Activated T-helper 9 cell treated with anti-CD3 and anti-CD28 coated beads, Interleukin-2, amount 50 U/mL, for 16 hours (primary cell): ENCODE data around the gene KLHL22.
"Not testable (repeated sequence)": the region's sequence is repeated elsewhere in the genome, so short reads cannot be mapped to it uniquely, and the experiment has no call there.

Experiments used
- DNase-seq: peaks from one replicate; pipeline ENCODE4 v3.0.0-alpha.2; 2020; ENCODE audit warnings: low read depth

The KLHL22 gene

DNA sequence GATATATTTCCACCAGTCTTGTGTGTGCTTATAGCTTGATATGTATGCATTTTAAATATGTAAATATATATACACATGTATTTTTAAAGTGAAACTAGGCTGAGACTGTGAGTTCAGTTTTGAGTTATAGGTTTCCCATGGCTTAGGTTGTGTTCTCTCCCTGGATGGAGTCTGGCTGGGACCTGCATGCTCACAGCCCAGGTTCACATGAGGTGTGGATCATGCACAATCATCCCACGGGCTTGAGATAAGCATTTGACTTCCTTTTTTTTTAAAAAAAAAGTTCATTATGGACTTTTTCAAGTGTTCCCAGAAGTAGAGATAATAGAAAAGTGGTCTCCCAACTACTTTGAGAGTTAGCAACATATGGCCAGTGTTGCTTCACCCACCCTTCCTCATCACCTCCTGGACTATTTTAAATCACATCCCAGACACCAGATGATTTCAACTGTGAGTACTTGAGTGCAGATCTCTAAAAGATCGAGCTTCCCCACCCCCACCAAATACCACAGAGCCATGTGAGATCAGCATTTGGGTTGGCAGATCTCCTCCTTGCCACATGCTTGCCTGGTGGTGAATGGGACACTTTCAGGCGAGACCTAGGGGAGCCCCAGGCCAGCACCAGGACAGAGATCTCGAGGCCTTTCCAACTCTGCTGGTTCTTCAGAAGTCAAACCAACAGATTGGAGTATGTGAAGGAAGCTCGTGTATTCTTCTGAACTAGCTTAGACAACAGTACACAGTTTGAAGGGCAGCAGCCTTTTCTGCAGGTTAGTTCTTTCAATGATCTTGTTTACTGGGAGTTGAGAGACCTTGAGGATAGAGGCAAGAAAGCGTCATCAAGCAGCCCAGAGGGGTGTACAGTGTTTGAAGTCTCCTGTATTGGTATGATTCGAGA, 27.7 kb upstream of the KLHL22 start:
- no peak for DNase-seq

DNA sequence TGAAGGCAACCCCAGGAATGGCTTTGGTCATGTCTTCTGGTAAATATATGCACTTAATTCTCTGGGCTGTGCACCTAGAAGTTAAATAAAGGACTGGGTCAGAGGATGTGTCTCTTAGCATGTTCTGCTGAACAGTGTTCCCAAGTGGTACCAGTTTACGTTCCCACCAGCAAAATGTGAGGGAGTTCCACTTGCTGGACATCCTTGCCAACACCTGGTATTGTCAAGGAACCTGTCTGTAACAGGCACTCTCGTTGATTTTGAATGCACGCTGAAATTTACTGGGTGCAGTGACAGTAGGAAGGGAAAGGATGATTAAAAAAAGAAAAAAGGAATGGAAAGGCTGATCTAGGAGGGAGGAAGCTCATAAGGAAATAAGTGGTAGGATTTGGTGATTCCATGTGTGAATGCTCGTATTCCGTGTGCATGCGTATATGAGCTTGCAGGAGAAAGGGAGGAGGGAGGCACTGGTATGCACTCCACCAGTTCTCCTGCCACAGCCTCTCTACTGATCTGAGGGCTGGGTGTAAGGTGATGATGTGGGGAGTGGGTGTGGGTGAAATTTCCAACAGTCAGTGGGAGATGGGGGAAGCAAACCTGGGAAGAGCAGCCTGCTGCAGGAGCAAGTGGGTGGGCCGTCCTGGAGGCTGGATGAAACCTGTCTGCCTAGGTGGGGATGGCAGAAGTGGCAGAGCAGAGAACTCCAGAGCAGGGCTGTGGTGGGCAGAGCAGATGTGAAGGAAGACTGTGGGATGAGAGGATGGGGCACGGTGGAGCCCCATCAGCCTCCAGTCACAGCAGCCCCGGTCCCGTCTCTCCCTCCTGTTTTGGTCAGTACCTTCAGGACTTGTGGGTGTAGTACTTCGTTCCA, 26.8 kb upstream of the KLHL22 start:
- DNase-seq = no peak

DNA sequence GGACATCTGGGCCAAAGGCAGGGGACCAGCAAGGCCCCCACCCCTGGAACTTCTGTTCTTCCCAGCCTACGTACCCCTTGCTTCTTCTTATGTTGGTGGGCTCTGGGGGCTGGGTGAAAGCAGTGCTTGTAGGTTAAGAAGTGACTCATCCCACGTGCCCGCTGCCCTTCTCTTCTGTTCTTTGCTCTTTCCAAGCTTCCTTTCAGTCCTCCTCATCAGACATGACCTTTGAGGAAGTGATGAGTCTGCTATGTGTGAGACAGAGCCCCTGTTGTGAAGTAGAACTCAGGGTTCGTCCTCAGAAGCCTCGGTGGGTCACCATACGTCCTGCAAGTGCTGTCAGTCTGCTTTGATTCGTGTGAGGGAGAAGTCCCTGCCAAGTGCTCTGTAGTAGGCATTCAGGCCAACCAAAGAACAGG, 24.5 kb upstream of the KLHL22 start:
- no peak for DNase-seq

DNA sequence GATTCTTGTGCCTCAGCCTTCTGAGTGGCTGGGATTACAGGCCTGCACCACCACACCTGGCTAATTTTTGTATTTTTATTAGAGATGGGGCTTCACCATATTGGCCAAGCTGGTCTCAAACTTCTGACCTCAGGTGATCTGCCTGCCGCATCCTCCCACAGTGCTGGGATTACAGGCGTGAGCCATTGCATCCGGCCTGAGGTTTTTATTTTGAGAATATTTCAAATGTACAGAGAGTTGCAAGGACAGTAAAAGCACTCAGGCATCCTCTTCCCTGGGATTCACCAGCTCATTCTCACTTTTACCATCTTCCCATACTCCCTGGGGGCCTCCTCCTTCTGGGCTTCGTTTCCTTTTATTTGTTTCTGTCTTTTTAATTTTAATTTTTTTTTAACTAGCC, 24.0 kb upstream of the KLHL22 start:
- DNase-seq = no peak

DNA sequence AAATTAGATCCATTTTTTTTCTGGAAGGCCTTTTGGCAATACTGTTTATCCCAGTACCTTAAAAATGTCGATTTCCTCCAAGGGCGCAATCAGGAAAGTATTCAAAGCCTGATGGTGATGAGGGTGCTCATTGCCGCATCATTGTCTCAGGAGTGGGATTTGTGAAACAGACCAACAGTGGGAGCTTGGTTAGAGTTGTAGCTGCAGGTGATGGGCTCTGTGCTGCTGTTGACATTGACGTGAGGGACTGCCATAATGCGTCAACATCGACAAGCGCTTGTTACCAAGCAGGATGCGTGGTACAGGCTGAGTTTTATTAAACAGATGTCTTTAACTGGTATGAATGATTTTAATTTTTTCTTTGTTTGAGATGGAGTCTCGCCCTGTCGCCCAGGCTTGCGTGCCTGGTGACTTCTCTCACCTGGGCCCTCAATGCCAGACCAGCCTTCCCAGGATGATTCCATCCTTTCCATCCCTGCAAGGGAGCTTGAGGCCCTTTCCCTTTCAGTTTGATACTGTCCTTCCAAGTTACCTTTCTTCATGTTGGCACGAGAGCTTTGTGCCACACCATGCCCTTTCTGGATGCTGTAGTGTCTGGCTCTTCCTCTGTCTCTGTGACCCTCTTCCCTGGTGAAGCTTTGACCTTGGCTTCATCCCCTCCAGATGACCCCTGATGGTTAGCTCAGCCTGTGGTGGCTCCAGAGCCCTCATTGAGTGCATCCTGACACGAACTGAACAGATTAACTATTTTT, 22.4 kb upstream of the KLHL22 start:
- no peak for DNase-seq

DNA sequence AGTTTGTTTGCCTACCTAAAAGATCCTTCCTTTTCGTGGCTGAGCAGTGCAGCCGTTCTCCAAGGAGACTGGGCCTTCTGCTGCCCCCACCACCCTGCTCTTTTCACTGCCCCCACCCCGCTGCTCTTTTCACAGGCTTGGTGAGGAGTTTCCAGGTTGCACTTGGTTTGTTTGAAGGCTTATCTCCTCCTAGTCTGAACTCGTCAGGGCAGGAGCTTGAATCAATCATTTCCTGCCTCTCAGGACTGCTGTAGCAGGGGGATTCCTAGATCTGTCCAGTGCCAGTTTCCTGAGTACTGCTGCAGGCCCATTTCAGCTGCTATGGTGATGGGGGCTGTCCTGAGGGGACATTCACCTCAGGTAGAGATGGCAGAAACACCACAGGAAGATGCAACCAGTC, 21.8 kb upstream of the KLHL22 start:
- no peak for DNase-seq

DNA sequence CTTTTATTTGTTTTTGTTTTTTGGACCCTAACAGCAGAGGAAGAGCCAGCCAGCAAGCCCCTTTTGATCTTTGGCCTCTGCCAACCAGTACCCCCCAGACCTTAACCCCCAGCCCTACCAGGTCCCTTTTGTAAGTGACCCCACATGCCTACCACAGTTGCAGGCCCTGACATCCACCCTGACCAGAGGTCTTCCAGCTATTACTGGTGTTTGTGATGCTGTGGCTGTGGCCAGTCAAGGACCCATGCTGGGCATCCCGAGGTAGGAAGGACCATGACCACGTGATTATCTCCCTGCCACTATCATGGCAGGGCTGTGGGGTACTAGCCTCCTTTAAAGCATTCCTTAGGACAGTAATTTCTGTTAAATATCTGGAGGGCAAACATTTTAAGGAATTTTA, 20.8 kb upstream of the KLHL22 start:
- no peak for DNase-seq

DNA sequence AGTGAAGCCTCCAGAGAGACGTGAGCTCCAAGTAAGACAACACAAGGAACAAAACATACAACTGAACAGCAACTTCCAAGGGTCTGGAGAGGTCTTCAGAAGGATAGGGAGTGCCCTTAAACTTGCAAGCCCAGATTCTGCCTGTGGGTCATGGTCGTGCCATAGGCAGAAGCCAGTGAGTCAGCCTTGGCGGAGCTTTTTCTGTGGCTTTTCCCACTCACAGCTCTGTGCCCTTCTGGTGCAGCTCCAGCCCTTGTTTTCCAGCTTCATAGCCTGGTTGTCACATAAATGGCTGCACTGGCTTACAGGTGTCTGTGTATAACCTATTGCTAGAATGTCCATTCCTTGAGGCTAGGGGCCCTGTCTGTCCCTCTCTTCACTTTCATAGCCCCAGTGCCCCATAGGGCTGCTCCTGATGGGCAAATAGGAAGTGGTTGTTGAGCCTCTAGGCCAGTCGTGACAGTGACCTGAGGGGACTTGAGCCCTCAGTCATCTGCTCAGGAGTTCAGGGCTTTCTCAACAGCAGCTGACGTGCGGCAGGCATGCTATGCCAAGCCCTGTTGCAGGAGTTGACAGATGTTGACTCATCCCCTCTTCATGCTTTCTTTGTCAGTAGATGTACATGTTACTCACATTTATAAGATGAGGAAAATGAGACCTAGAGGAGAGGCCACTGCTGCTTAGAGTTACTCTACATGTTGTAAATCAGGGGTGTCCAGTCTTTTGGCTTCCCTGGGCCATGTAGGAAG, 19.2 kb upstream of the KLHL22 start:
- no peak for DNase-seq

DNA sequence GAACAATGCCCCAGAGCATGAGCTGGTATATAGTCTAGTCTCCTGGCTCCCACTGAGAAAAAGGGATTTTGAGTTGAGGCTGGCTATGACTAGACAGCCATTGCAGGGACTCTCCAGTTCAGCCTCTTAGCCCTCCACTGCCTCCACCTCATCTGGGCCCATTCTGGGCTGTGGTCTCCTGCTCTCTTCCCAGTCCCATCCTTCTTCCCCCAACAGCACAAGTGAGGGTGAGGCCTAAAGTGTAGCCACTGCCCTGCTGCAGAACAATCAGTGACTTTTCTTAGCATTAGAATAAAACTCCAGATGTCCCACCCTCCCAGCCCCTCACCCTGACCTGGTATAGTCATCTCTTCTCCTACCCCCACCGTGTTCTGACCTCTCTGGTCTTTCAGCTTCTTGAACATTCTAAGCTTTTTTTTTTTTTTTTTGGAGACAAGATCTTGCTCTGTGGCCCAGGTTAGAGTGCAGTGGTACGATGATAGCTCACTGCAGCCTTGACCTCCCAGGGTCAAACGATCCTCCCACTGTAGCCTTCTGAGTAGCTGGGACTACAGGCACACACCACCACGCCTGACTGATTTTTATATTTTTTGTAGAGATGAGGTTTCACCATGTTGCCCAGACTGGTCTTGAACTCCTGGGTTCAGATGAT, 16.1 kb upstream of the KLHL22 start:
- no peak for DNase-seq

DNA sequence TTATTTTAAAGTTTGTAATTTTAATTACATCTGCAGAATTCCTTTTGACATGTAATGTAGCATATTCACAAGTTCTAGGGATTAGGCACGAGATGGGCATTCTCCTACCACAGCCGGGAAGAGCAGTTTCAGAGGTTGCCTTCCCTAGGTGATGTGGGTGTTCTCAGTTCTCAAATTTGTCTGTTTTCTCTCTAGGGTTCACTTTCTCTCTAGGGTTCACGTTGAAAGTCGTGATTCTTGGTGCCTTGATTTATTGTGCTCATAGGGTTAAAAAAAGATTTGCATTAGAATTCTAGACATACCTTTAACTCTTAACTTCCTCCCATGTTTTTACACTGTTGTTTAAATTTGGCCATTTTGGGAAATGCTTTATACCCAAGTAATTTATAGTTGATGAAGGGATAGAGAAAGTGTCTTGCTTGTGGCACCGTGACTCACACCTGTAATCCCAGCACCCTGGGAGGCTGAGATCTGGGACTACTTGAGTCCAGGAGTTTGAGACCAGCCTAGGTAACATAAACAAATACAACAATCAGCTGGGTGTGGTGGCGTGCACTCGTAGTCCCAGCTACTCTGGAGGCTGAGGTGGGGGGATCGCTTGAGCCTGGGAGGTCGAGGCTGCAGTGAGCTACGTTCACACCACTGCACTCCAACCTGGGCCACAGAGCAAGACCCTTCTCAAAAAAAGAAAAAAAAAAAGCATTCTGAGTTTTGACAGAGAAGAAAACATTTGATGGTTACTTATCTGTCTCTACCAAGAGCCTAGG, 15.4 kb upstream of the KLHL22 start:
- no peak for DNase-seq

DNA sequence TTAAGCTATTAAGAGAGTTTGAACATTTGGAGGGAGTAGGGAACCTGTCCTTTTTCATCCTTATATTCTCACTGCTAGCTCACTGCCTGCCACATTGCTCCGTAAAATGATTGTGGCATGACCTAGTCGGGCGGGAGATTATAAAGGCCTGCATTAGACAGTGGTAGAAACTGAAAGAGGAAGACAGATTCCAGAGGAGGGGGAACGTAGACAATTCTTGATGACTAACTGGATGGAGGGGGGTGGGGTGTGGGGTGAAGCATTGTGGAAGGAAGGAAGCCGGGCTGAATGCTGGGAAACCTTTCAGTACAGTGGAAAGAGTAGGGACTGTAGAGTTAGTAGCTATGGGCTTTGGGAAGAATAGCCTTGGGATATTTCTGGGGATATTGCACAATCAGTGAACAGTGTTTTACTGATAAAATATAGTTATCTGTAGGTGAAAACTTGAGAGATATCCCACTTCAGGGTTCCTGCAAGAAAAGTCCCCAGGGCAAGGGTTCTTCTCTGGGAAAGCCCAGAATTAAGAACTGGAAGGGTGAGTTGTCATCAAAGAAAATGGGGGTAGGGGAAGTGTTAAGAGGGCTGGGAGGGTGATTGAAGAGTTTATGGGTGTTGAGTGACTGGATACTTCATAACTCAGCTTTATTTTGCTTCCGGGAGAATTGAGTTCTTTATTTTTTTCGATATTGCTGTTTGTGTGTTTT, 13.9 kb upstream of the KLHL22 start:
- DNase-seq = peak; percentile 38

DNA sequence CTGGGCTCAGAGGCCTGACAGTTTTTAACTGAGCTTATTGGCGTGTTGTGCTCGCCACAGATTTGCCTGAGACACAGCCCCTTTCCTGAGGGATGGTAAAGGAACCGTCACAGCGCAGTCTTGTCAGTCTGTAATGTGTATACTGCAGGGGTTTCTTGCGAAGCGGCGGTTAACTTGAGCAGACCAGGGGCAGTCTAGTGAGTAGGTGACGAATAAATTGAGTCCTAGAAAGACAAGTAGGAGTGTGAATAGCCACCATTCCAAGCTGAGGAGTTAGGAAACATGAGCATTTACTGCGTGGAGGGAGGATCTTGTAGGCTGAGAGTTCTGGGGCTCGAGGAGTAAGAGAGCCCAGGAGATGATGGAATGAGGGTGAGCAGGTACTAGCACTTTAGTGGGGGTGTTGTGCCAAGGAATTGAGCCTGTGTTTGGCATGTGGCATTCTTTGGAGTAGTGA, 13.2 kb upstream of the KLHL22 start:
- DNase-seq = no peak

DNA sequence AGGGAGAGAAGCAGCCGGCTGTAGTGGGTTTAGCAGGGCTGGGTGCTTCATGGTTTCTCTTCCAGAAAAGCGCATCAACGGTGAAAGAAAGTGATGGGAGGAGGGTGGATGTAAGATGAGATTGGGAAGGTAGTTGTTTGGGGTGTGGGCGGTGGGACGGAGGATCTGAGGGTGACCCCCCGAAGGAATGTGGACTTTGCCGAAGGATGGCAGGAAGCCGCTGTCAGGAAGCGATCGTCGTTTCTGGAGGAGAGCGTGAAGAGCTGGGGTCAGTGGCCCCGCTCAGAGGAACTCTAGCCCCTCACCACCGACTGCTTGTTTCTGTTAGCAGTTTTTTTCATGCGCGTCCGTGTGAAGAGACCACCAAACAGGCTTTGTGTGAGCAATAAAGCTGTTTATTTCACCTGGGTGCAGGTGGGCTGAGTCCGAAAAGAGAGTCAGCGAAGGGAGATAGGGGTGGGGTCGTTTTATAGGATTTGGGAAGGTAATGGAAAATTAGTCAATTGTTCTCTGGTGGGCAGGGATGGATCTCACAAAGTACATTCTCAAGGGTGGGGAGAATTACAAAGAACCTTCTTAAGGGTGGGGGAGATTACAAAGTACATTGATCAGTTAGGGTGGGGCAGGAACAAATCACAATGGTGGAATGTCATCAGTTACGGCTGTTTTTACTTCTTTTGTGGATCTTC, 12.6 kb upstream of the KLHL22 start:
- DNase-seq = not testable (repeated sequence)

DNA sequence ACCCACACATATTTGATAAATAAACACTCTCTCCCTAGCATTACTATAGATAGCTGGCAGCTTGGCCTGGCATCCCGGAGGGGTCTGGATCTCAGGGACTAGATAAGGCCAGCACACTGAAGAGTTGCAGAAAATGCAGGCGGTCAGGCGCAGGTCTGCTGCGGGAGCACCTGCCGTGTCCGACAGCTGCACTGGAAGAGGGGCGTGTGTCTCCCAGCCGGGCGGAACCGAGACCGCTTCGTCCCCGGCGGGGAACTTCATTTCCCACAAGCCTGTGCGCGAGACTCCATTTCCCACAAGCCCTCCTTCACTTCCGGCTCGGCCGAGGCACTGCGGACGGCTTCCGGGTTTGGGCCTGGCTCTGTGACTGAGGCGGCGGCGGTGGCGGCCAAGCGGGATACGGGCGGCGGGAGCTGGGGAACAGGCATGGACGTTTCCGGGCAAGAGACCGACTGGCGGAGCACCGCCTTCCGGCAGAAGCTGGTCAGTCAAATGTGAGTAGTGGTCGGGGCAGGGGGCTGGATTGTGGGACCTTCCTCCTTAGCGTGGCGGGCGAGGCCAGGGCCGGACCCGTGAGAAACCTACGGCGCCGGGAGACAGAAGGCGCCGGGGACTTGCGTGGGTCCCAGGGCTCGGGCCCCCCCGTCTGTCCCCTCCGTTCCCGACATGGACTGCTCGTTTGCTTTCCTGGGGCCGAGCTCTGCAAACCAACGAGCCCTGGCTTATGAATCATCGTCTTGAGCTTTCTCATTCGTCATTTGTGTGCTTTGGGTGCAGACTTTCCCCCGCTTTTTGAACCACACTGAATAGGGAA, 11.9 kb upstream of the KLHL22 start, which contains the start of gene MED15:
Gene MED15 (plus strand): TSS at position 358 of the 814 bp plus-strand sequence. CDS start 69 bp downstream, at position 427.
- peak; percentile 82 for DNase-seq

DNA sequence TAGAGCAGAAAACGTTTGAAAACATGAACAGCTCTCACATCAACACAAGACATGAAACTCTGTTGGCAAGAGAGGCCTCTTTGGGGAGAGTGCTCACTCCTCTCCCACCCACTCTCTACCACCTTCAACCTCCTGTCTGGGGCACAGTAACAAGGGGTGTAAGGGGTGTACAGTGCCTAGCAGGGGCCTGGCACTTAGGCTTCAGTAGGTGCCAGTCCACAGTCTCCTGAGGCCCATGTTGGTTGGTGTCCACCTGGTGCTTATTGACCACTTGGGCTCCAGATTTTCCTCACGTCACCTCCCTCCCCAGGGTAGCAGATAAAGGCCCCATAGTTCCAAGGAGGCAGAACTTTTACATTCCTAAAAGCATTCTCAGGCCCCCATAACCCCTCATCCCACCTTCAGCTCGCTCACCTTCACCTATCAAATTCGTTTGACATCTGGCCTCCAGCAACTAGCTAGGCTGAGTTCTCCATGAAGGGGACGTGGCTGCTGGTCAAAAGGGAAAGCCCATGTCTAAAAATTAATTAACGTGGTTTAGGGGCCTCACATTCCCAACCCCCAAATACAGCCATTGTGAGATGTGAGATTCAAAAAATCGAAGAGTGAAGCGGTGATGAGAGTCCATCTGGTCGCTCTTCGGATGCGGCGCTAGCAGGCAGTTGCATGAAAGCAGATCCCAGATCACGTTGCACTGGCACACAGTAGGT, 11.1 kb upstream of the KLHL22 start:
- no peak for DNase-seq

DNA sequence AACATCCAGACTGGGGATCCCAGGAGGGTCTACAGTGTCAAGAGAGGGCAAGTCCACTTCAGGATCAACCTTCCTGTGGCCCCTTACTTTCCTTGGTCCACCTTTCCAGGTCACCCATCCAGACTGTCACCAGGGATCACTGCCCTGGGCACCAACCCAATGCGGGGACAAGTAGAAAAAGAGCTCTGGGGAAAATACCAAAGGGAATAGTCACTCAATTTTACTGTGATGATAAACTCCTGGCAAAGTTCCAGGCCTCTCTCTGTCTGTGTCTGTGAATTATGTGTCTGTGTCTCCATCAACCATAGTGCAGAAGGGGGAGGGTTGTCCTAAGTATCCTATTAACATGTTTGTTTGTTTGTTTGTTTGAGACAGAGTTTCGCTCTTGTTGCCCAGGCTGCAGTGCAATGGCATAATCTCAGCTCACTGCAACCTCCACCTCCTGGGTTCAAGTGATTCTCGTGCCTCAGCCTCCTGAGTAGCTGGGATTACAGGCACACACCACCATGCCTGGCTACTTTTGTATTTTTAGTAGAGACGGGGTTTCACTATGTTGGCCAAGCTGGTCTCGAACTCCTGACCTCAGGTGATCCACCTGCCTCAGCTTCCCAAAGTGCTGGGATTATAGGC, 8.8 kb upstream of the KLHL22 start:
- not testable (repeated sequence) for DNase-seq

DNA sequence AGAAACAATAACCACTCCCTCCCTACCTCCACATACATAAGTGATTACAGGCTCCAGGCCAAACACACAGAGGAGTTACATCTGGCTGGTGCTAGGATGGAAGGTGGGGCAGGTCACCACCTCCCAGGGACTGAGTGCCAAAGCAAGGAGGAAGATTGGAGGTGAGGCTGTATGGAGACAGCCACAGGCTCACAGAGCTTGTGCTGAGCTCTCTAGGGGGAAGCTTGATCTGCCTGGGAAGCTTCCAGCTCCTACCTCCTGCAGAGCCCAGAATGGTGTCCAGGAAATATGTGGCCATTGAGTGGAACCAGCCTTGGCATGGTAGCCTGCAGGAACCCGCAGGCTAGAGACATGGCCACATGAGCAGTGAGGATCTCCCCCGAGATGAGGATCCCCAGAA, 8.2 kb upstream of the KLHL22 start:
- no peak for DNase-seq
